Keratinocyte (primary cell): ENCODE results near the gene GRM7. TPM values are rescaled to one million over a fixed set of nuclear protein-coding genes. Genes with fewer than 3 reads are reported as not detected.

ENCODE experiments used
- DNase-seq: peaks from one replicate; pipeline ENCODE4 v3.0.0-alpha.2; 2011; ENCODE audit warnings: low read depth, missing footprints, low spot score
- FAIRE-seq: peaks from 2 replicates; lab custom pipeline; 2011; peaks lifted over from hg19 to GRCh38; lab: Jason Lieb, UNC
- H2AFZ ChIP-seq: 2 replicates; pipeline ENCODE4 v1.6.0; 2012; ENCODE audit warnings: low read length, control low read depth, inconsistent platforms; ENCODE audit not compliant: control insufficient read depth
- H3K27ac ChIP-seq: 2 replicates; pipeline ENCODE4 v1.5.1; 2011; ENCODE audit warnings: low read length; ENCODE audit not compliant: control insufficient read depth, insufficient read depth
- H3K27me3 ChIP-seq: 3 replicates; pipeline ENCODE4 v1.6.0; 2011; ENCODE audit warnings: low read length; ENCODE audit not compliant: control insufficient read depth, insufficient read depth; ENCODE audit errors: extremely low read depth
- H3K36me3 ChIP-seq, 2 experiments: 2 replicates in 1 of 2; 3 replicates in 1 of 2; pipeline ENCODE4 v1.5.1; 2011; ENCODE audit warnings: low read length in 2 of 2, mild to moderate bottlenecking in 1 of 2; ENCODE audit not compliant: control insufficient read depth in 2 of 2, insufficient read depth in 2 of 2; ENCODE audit errors: extremely low read depth in 1 of 2
- H3K4me1 ChIP-seq: 3 replicates; pipeline ENCODE4 v1.5.1; 2011; ENCODE audit warnings: low read length; ENCODE audit not compliant: control insufficient read depth, insufficient read depth; ENCODE audit errors: extremely low read depth
- H3K4me2 ChIP-seq: 3 replicates; pipeline ENCODE4 v1.6.0; 2011; ENCODE audit warnings: low read depth, low read length; ENCODE audit not compliant: control insufficient read depth, insufficient read depth; ENCODE audit errors: extremely low read depth
- H3K4me3 ChIP-seq, 3 experiments: fragments of 200-600 bp in 1 of 3; sonication (generic) in 1 of 3; 2 replicates in 2 of 3; 3 replicates in 1 of 3; pipeline ENCODE4 v1.5.1; 2011 to 2016; ENCODE audit warnings: low read length in 3 of 3, mild to moderate bottlenecking in 3 of 3, control low read depth in 2 of 3, inconsistent platforms in 1 of 3, low read depth in 1 of 3, mixed read lengths in 1 of 3, mixed run types in 1 of 3, moderate library complexity in 1 of 3; ENCODE audit not compliant: control insufficient read depth in 2 of 3, insufficient read depth in 2 of 3; ENCODE audit errors: extremely low read depth in 1 of 3
- H3K79me2 ChIP-seq: 2 replicates; pipeline ENCODE4 v1.6.0; 2012; ENCODE audit warnings: low read length; ENCODE audit not compliant: control insufficient read depth, insufficient read depth
- H3K9ac ChIP-seq: 3 replicates; pipeline ENCODE4 v1.6.0; 2011; ENCODE audit warnings: low read length; ENCODE audit not compliant: control insufficient read depth, insufficient read depth; ENCODE audit errors: extremely low read depth
- H3K9me1 ChIP-seq: 3 replicates; pipeline ENCODE4 v1.6.0; 2011; ENCODE audit warnings: low read length; ENCODE audit not compliant: control insufficient read depth, insufficient read depth; ENCODE audit errors: extremely low read depth
- H3K9me3 ChIP-seq: 2 replicates; pipeline ENCODE4 v1.5.1; 2012; ENCODE audit warnings: low read depth, low read length; ENCODE audit not compliant: control insufficient read depth
- H4K20me1 ChIP-seq: 3 replicates; pipeline ENCODE4 v1.6.0; 2011; ENCODE audit warnings: low read length; ENCODE audit not compliant: control insufficient read depth, insufficient read depth; ENCODE audit errors: extremely low read depth
- CTCF ChIP-seq, 3 experiments: IDR thresholded peaks in 1 of 3; conservative IDR thresholded peaks in 1 of 3; optimal IDR thresholded peaks in 1 of 3; 2 replicates in 2 of 3; 3 replicates in 1 of 3; pipeline versions ENCODE3 to v1.5.1; 2011; ENCODE audit warnings: low read length in 3 of 3, mild to moderate bottlenecking in 3 of 3, moderate library complexity in 2 of 3, control low read depth in 1 of 3, inconsistent platforms in 1 of 3; ENCODE audit not compliant: insufficient read depth in 2 of 3; ENCODE audit errors: extremely low read depth in 1 of 3
- EZH2 ChIP-seq: IDR thresholded peaks from one replicate; pipeline ENCODE4 v1.6.1; 2012; ENCODE audit warnings: inconsistent platforms, mild to moderate bottlenecking, low read length, moderate library complexity
- dilution Hi-C: fragments of 300-500 bp; cut with MboI; formaldehyde crosslinking; loops from one replicate; pipeline ENCODE4 v1.7.0; 2020; ENCODE audit warnings: low sequenced_read_pairs; ENCODE audit not compliant: extremely low pct_ligation_motif_present
- polyA plus RNA-seq, 5 experiments: library from polyadenylated mRNA; depleted of rRNA in 3 of 5; stranded (reverse) in 3 of 5; stranded (forward) in 1 of 5; unstranded in 1 of 5; fragments of >200 nt; gene quantifications; 1 replicate in 1 of 5; 2 replicates in 3 of 5; 3 replicates in 1 of 5; pipeline versions ENCODE4 v1.2.1 to v1.2.3, GENCODE V29; 2011 to 2012; ENCODE audit warnings: missing spikeins in 2 of 5, low read depth in 1 of 5, low replicate concordance in 1 of 5

GRM7 gene
- polyA plus RNA-seq, 1 donor (not counting 4 experiments of a cell fraction or from before 2014, with no cell fraction given): not detected

GRCh38 chr3:7015683-7016440 is 154.9 kb downstream of the GRM7 start:
- H3K36me3 ChIP-seq: no peaks in the 10 kb centered on the region
- dilution Hi-C loops: no loop called here
- no peak overlapping the region for H3K4me2 ChIP-seq
- H4K20me1 ChIP-seq: no peaks in the 10 kb centered on the region
- TF ChIP-seq CTCF (optimal IDR thresholded peaks at IDR 0.05 in 1 of 3, IDR thresholded peaks at IDR 0.05 in 1 of 3, conservative IDR thresholded peaks at IDR 0.05 in 1 of 3; ENCODE audit: extremely low read depth in 1 of 3, insufficient read depth in 2 of 3, low read length in 3 of 3) (no peak), EZH2 (no peak)
- FAIRE-seq (no peak), DNase-seq (no peak)
- H3K4me3 ChIP-seq: no peak overlapping the region
- H3K79me2 ChIP-seq: no peaks in the 10 kb centered on the region
- no peak overlapping the region for H3K9ac ChIP-seq
- no peaks in the 10 kb centered on the region for H3K27me3 ChIP-seq
- H3K9me3 ChIP-seq: no peaks in the 10 kb centered on the region
- no peaks in the 10 kb centered on the region for H3K9me1 ChIP-seq
- H3K27ac ChIP-seq: no peak overlapping the region
- no peak overlapping the region for H2AFZ ChIP-seq
- H3K4me1 ChIP-seq: no peaks in the 10 kb centered on the region

- Histone ChIP-seq H3K27me3 (no peaks in the 10 kb centered on the region), H3K4me2 (no peak overlapping the region), H3K4me3 (no peak overlapping the region), H3K79me2 (no peaks in the 10 kb centered on the region), H4K20me1 (no peaks in the 10 kb centered on the region), H3K9me3 (no peaks in the 10 kb centered on the region), H2AFZ (no peak overlapping the region), H3K4me1 (no peaks in the 10 kb centered on the region), H3K27ac (no peak overlapping the region), H3K36me3 (no peaks in the 10 kb centered on the region), H3K9me1 (no peaks in the 10 kb centered on the region), H3K9ac (no peak overlapping the region)
- TF ChIP-seq EZH2: no peak
- TF ChIP-seq CTCF (optimal IDR thresholded peaks at IDR 0.05 in 1 of 3, IDR thresholded peaks at IDR 0.05 in 1 of 3, conservative IDR thresholded peaks at IDR 0.05 in 1 of 3; ENCODE audit: extremely low read depth in 1 of 3, insufficient read depth in 2 of 3, low read length in 3 of 3): no peak
- DNase-seq (no peak), FAIRE-seq (no peak)
- dilution Hi-C loops: no loop called here
Measured at GRCh38 chr3:7025581-7026300, 164.8 kb downstream of the GRM7 start.
